WTC11 (cell line): ENCODE data around the gene CD40LG. TPM values are rescaled to one million over a fixed set of nuclear protein-coding genes. Genes with fewer than 3 reads are reported as not detected.

Experiments
- ATAC-seq: fragments of 200-7000 bp; cut with Tn5 transposase; 2 replicates; pipeline ENCODE4 v1.10.0; 2021; ENCODE audit warnings: mild to moderate bottlenecking, moderate library complexity
- CTCF ChIA-PET: fragments of 300-600 bp; sonication (Branson Sonifier 250); formaldehyde crosslinking; loops from one replicate; lab custom pipeline; 2021; ENCODE audit warnings: antibody characterized with exemption; lab: Charles Lee
- POLR2A ChIA-PET: fragments of 350-600 bp; sonication (Branson Sonifier 250); formaldehyde crosslinking; loops from one replicate; lab custom pipeline; 2021; ENCODE audit warnings: antibody characterized with exemption; lab: Charles Lee
- DNase-seq: peaks from one replicate; pipeline ENCODE4 v3.0.0; 2021; ENCODE audit warnings: low spot score
- H3K27ac Mint-ChIP-seq: 2 replicates; pipeline ENCODE4 v1.8.0; 2021; ENCODE audit warnings: mixed read lengths
- H3K27me3 Mint-ChIP-seq: 2 replicates; pipeline ENCODE4 v1.8.0; 2021; ENCODE audit warnings: low read depth, mild to moderate bottlenecking, moderate library complexity, mixed read lengths
- H3K36me3 Mint-ChIP-seq: 2 replicates; pipeline ENCODE4 v1.8.0; 2021; ENCODE audit warnings: mixed read lengths
- H3K4me1 Mint-ChIP-seq: 2 replicates; pipeline ENCODE4 v1.8.0; 2022; ENCODE audit warnings: mixed read lengths
- H3K4me3 Mint-ChIP-seq: 2 replicates; pipeline ENCODE4 v1.8.0; 2021; ENCODE audit warnings: mild to moderate bottlenecking, moderate library complexity, mixed read lengths
- H3K9me3 Mint-ChIP-seq: 2 replicates; pipeline ENCODE4 v1.8.0; 2021; ENCODE audit warnings: mixed read lengths
- ATF1 ChIP-seq: sonication (generic); formaldehyde crosslinking; IDR thresholded peaks from 2 replicates; pipeline ENCODE4 v1.8.1; 2023; ENCODE audit warnings: mild to moderate bottlenecking, moderate library complexity, missing genetic modification reagents
- CBFB ChIP-seq: sonication (generic); formaldehyde crosslinking; IDR thresholded peaks from 2 replicates; pipeline ENCODE4 v1.8.1; 2022; ENCODE audit warnings: mild to moderate bottlenecking, low read depth, missing genetic modification reagents
- ELF4 ChIP-seq: sonication (generic); formaldehyde crosslinking; IDR thresholded peaks from 2 replicates; pipeline ENCODE4 v1.8.1; 2022; ENCODE audit warnings: low read depth, mild to moderate bottlenecking, moderate library complexity, missing genetic modification reagents
- ERG ChIP-seq: fragments of 250-450 bp; sonication (Bioruptor Pico); IDR thresholded peaks from 2 replicates; pipeline ENCODE4 v1.8.0; 2021; ENCODE audit warnings: mild to moderate bottlenecking
- ETV6 ChIP-seq: sonication (generic); formaldehyde crosslinking; IDR thresholded peaks from 2 replicates; pipeline ENCODE4 v1.8.1; 2022; ENCODE audit warnings: mild to moderate bottlenecking, missing genetic modification reagents
- FOXJ3 ChIP-seq: sonication (generic); formaldehyde crosslinking; IDR thresholded peaks from 2 replicates; pipeline ENCODE4 v1.9.0; 2021; ENCODE audit warnings: missing genetic modification reagents, mild to moderate bottlenecking, borderline replicate concordance
- FOXK1 ChIP-seq: sonication (generic); formaldehyde crosslinking; IDR thresholded peaks from 2 replicates; pipeline ENCODE4 v1.8.0; 2022; ENCODE audit warnings: mild to moderate bottlenecking, moderate library complexity, missing genetic modification reagents
- GABPB1 ChIP-seq: sonication (generic); formaldehyde crosslinking; IDR thresholded peaks from 2 replicates; pipeline ENCODE4 v1.8.1; 2023; ENCODE audit warnings: mild to moderate bottlenecking, missing genetic modification reagents
- JAZF1 ChIP-seq: fragments of 250-450 bp; sonication (Bioruptor Pico); IDR thresholded peaks from 2 replicates; pipeline ENCODE4 v1.9.0; 2021; ENCODE audit warnings: moderate library complexity, mild to moderate bottlenecking, inconsistent platforms
- MAX ChIP-seq: sonication (generic); formaldehyde crosslinking; IDR thresholded peaks from 2 replicates; pipeline ENCODE4 v1.8.0; 2022; ENCODE audit warnings: mild to moderate bottlenecking, missing genetic modification reagents
- NR3C1 ChIP-seq: sonication (generic); formaldehyde crosslinking; conservative IDR thresholded peaks from 2 replicates; pipeline ENCODE4 v1.8.1; 2023; ENCODE audit warnings: low read depth, mild to moderate bottlenecking, missing genetic modification reagents
- OVOL2 ChIP-seq: fragments of 250-450 bp; sonication (Bioruptor Pico); IDR thresholded peaks from 2 replicates; pipeline ENCODE4 v1.9.0; 2021; ENCODE audit warnings: mild to moderate bottlenecking, borderline replicate concordance
- PRRX2 ChIP-seq: fragments of 250-450 bp; sonication (Bioruptor Pico); IDR thresholded peaks from 2 replicates; pipeline ENCODE4 v1.8.0; 2021; ENCODE audit warnings: mild to moderate bottlenecking
- RELA ChIP-seq: sonication (generic); formaldehyde crosslinking; IDR thresholded peaks from 2 replicates; pipeline ENCODE4 v1.8.1; 2022; ENCODE audit warnings: missing genetic modification reagents, mild to moderate bottlenecking, borderline replicate concordance
- RORB ChIP-seq: fragments of 250-450 bp; sonication (Bioruptor Pico); IDR thresholded peaks from 2 replicates; pipeline ENCODE4 v1.9.0; 2021; ENCODE audit warnings: mild to moderate bottlenecking
- SOX15 ChIP-seq: fragments of 250-450 bp; sonication (Bioruptor Pico); IDR thresholded peaks from 2 replicates; pipeline ENCODE4 v1.9.0; 2021; ENCODE audit warnings: mild to moderate bottlenecking
- SP1 ChIP-seq: sonication (generic); formaldehyde crosslinking; conservative IDR thresholded peaks from 2 replicates; pipeline ENCODE4 v1.8.1; 2022; ENCODE audit warnings: missing genetic modification reagents
- TP53 ChIP-seq: sonication (generic); formaldehyde crosslinking; IDR thresholded peaks from 2 replicates; pipeline ENCODE4 v1.8.1; 2023; ENCODE audit warnings: mild to moderate bottlenecking, missing genetic modification reagents
- USF1 ChIP-seq: sonication (generic); formaldehyde crosslinking; IDR thresholded peaks from 2 replicates; pipeline ENCODE4 v1.8.0; 2022; ENCODE audit warnings: mild to moderate bottlenecking, missing genetic modification reagents
- ZBTB43 ChIP-seq: sonication (generic); formaldehyde crosslinking; IDR thresholded peaks from 2 replicates; pipeline ENCODE4 v1.8.1; 2023; ENCODE audit warnings: mild to moderate bottlenecking, missing genetic modification reagents
- ZNF219 ChIP-seq: sonication (generic); formaldehyde crosslinking; IDR thresholded peaks from 2 replicates; pipeline ENCODE4 v1.8.0; 2023; ENCODE audit warnings: missing genetic modification reagents, mild to moderate bottlenecking, borderline replicate concordance
- ZNF416 ChIP-seq: fragments of 250-450 bp; sonication (Bioruptor Pico); IDR thresholded peaks from 2 replicates; pipeline ENCODE4 v1.9.0; 2021; ENCODE audit warnings: mild to moderate bottlenecking, inconsistent platforms
- ZNF532 ChIP-seq: fragments of 250-450 bp; sonication (Bioruptor Pico); IDR thresholded peaks from 2 replicates; pipeline ENCODE4 v1.9.0; 2021; ENCODE audit warnings: mild to moderate bottlenecking, borderline replicate concordance
- total RNA-seq: library from RNA; stranded (reverse); gene quantifications from 3 replicates; pipeline ENCODE4 v1.2.3, GENCODE V29; 2021

The CD40LG gene
- total RNA-seq, 1 experiment from 2014 or later = not detected

- DNase-seq (no peak), ATAC-seq (no peak)
- H3K36me3 Mint-ChIP-seq = no peaks in the 10 kb centered on the region
- no peak overlapping the region for H3K4me3 Mint-ChIP-seq
- H3K9me3 Mint-ChIP-seq = no peaks in the 10 kb centered on the region
- no peak overlapping the region for H3K27ac Mint-ChIP-seq
- H3K4me1 Mint-ChIP-seq = peaks cover 26% of the 10 kb centered on the region
- no peak for TF ChIP-seq RELA (CRISPR knock-in tag)
- no peak for TF ChIP-seq RORB
- peaks cover 3% of the 10 kb centered on the region for H3K27me3 Mint-ChIP-seq
- CTCF ChIA-PET = interaction anchor here (0.8 kb wide), 1 partner anchor 41 kb away, joined by 3 read pairs; no protein-coding TSS in a partner anchor
- POLR2A ChIA-PET = no interaction called here
Measured at GRCh38 chrX:136652822-136653723, 5.1 kb downstream of the CD40LG start.

GRCh38 chrX:136656361-136656964, 8.5 kb downstream of the CD40LG start:
- H3K4me1 Mint-ChIP-seq = peaks cover 8% of the 10 kb centered on the region

GRCh38 chrX:136658151-136658550, 10.2 kb downstream of the CD40LG start:
- TF ChIP-seq ATF1 (no peak), ZNF219 (CRISPR knock-in tag) (no peak), ETV6 (CRISPR knock-in tag) (no peak), USF1 (CRISPR knock-in tag) (no peak), NR3C1 (no peak), ELF4 (no peak), FOXK1 (CRISPR knock-in tag) (no peak), TP53 (CRISPR knock-in tag) (no peak), MAX (CRISPR knock-in tag) (no peak), FOXJ3 (no peak), ZBTB43 (CRISPR knock-in tag) (no peak), OVOL2 (CRISPR knock-in tag) (no peak), ZNF532 (CRISPR knock-in tag) (no peak)
- Mint-ChIP-seq H3K27ac (no peak overlapping the region), H3K4me3 (no peak overlapping the region), H3K36me3 (no peaks in the 10 kb centered on the region), H3K4me1 (peaks cover 8% of the 10 kb centered on the region), H3K9me3 (no peaks in the 10 kb centered on the region), H3K27me3 (peaks cover 3% of the 10 kb centered on the region)
- ATAC-seq (no peak), DNase-seq (no peak)
- ChIA-PET POLR2A (no interaction called here), CTCF (no interaction called here)

More at GRCh38 chrX:136656361-136656964, 8.5 kb downstream of the CD40LG start:
- H3K9me3 Mint-ChIP-seq = no peaks in the 10 kb centered on the region
- H3K27me3 Mint-ChIP-seq = peaks cover 3% of the 10 kb centered on the region
- no peak overlapping the region for H3K4me3 Mint-ChIP-seq
- no peak for DNase-seq
- TF ChIP-seq ETV6 (CRISPR knock-in tag) = no peak
- no peak for TF ChIP-seq SP1 (CRISPR knock-in tag)
- no peak for TF ChIP-seq PRRX2 (CRISPR knock-in tag)
- no peak for TF ChIP-seq FOXJ3
- no peak for TF ChIP-seq JAZF1
- no peak for TF ChIP-seq GABPB1
- no peak for TF ChIP-seq CBFB (CRISPR knock-in tag)
- TF ChIP-seq ZNF416 (CRISPR knock-in tag) = no peak
- TF ChIP-seq ERG (CRISPR knock-in tag) = no peak
- no peak for TF ChIP-seq SOX15 (CRISPR knock-in tag)
- H3K36me3 Mint-ChIP-seq = no peaks in the 10 kb centered on the region
- no peak for ATAC-seq
- ChIA-PET POLR2A (no interaction called here), CTCF (no interaction called here)
- H3K27ac Mint-ChIP-seq = no peak overlapping the region
